Measurements from ENCODE around the gene BTNL3.
"Not testable (repeated sequence)": the region's sequence is repeated elsewhere in the genome, so short reads cannot be mapped to it uniquely, and the experiment has no call there.

The BTNL3 gene

DNA sequence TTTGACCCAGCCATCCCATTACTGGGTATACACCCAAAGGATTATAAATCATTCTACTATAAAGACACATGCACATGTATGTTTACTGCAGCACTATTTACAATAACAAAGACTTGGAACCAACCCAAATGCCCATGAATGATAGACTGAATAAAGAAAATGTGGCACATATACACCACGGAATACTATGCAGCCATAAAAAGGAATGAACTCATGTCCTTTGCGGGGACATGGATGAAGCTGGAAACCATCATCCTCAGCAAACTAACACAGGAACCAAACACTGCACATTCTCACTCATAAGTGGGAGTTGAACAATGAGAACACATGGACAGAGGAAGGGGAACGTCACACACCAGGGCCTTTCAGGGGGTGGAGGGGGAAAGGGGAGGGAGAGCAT lies 28.8 kb downstream of the BTNL3 start:
- H3K9me3 ChIP-seq (ENCODE audit: control insufficient read depth, insufficient read depth, low read length); H3K27me3 ChIP-seq (ENCODE audit: control insufficient read depth, insufficient read depth, low read length); H3K4me3 ChIP-seq (ENCODE audit: low read length); H3K36me3 ChIP-seq (ENCODE audit: control insufficient read depth, insufficient read depth, low read length); H3K27ac ChIP-seq (ENCODE audit: low read length); DNase-seq (ENCODE audit: low read depth, low spot score); H3K4me1 ChIP-seq (ENCODE audit: control insufficient read depth, insufficient read depth, low read length): not testable (repeated sequence)
- no CpG with 5 or more reads among the region's 3 CpGs for WGBS (ENCODE audit: insufficient coverage, insufficient read length)

DNA sequence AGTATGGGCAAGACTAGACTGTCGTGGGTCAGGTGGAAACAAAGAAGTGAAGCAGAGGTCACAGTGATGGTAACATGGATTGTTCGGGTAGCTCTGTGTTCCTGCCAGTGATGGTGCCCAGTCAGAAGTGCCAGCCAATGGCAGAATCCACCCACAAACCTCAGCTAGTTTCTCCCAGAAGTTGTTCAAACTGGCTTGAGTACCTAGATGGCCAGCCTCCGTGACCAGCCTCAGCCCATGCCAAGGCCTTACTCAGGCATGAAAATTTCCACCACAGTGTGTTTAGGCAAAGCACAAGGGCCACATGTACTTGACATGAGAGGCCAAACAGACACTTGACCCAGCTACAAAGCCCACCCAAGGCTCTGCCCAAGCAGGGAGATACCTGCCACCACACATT lies 32.0 kb downstream of the BTNL3 start:
- Histone ChIP-seq H3K4me3 (ENCODE audit: low read length) (no peak overlapping the region), H3K36me3 (ENCODE audit: control insufficient read depth, insufficient read depth, low read length) (no peaks in the 10 kb centered on the region), H3K4me1 (ENCODE audit: control insufficient read depth, insufficient read depth, low read length) (no peaks in the 10 kb centered on the region), H3K27me3 (ENCODE audit: control insufficient read depth, insufficient read depth, low read length) (no peaks in the 10 kb centered on the region), H3K27ac (ENCODE audit: low read length) (no peak overlapping the region), H3K9me3 (ENCODE audit: control insufficient read depth, insufficient read depth, low read length) (no peaks in the 10 kb centered on the region)
- DNase-seq (ENCODE audit: low read depth, low spot score): no peak
- WGBS (ENCODE audit: insufficient coverage, insufficient read length): no CpG with 5 or more reads among the region's 3 CpGs

DNA sequence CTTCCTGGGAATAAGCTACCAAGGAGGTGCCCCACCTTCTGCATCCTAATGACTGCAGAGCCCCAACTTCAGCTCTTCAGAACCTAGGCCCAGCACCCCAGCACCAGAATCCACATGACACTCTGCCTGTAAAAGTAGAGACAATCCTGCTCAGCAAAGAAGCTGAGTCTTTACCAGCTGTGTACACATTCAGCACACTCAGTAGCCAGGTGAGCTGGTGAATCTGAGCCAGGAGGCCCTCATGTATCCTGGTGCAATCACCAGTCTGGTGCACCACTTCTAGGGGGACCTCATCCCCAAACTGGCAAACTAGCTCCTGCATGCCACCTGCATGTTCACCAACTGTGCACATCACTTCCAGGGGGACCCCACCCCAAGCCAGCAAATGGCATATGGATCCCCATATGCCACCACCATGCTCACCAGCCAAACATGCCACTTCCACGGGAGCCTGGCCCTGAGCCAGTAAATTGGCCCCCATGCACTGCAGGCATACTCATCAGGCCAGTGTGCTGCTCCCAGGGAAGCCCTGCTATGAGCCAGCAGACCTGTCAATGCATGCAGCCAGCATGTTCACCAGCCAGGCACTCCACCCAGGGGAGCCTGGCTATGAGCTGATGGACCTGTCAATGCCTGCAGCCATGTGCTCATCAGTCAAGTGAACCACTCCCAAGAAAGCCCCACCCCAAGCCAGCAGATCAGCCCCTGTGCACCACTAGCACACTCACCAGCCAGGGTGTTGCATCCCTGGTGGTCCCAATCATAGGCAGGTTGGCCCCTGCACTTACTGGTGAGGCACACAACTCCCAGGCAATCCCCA lies 35.8 kb downstream of the BTNL3 start:
- WGBS (ENCODE audit: insufficient coverage, insufficient read length): no CpG with 5 or more reads among the region's 1 CpG
- Histone ChIP-seq H3K9me3 (ENCODE audit: control insufficient read depth, insufficient read depth, low read length) (no peaks in the 10 kb centered on the region), H3K27ac (ENCODE audit: low read length) (no peak overlapping the region), H3K27me3 (ENCODE audit: control insufficient read depth, insufficient read depth, low read length) (no peaks in the 10 kb centered on the region), H3K4me1 (ENCODE audit: control insufficient read depth, insufficient read depth, low read length) (no peaks in the 10 kb centered on the region), H3K4me3 (ENCODE audit: low read length) (no peak overlapping the region), H3K36me3 (ENCODE audit: control insufficient read depth, insufficient read depth, low read length) (no peaks in the 10 kb centered on the region)
- no peak for DNase-seq (ENCODE audit: low read depth, low spot score)

DNA sequence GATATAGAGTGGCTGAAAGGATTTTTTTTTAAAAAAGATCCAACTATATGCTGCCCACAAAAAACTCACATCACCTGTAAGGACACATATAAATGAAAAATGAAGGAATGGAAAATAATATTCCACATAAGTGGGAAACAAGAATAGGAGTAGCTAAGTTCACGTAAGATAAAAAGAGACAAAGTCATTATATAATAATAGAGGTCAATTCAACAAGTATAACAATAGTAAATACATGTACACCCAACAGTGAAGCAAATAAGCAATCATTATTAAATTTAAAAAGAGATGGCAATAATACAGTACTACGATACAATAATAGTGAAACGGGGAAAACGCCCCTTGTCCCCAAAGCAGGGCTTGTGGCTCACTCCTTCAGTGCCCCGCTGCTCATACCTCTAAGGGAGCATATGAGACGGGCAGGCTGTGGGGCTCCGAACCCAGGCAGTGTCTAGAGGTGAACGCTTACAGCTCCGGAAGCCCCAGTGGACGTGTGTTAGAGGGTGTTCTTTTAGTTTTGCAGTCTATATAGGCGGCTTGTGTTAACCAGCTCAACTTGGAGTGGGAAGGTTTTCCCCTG lies 38.9 kb downstream of the BTNL3 start:
- Histone ChIP-seq H3K27me3 (ENCODE audit: control insufficient read depth, insufficient read depth, low read length) (no peaks in the 10 kb centered on the region), H3K27ac (ENCODE audit: low read length) (no peak overlapping the region), H3K4me3 (ENCODE audit: low read length) (peak overlapping the region; percentile 23; the same call in 1 of the 2 replicates), H3K36me3 (ENCODE audit: control insufficient read depth, insufficient read depth, low read length) (no peaks in the 10 kb centered on the region), H3K9me3 (ENCODE audit: control insufficient read depth, insufficient read depth, low read length) (no peaks in the 10 kb centered on the region), H3K4me1 (ENCODE audit: control insufficient read depth, insufficient read depth, low read length) (no peaks in the 10 kb centered on the region)
- WGBS (ENCODE audit: insufficient coverage, insufficient read length): no CpG with 5 or more reads among the region's 11 CpGs
- no peak for DNase-seq (ENCODE audit: low read depth, low spot score)

DNA sequence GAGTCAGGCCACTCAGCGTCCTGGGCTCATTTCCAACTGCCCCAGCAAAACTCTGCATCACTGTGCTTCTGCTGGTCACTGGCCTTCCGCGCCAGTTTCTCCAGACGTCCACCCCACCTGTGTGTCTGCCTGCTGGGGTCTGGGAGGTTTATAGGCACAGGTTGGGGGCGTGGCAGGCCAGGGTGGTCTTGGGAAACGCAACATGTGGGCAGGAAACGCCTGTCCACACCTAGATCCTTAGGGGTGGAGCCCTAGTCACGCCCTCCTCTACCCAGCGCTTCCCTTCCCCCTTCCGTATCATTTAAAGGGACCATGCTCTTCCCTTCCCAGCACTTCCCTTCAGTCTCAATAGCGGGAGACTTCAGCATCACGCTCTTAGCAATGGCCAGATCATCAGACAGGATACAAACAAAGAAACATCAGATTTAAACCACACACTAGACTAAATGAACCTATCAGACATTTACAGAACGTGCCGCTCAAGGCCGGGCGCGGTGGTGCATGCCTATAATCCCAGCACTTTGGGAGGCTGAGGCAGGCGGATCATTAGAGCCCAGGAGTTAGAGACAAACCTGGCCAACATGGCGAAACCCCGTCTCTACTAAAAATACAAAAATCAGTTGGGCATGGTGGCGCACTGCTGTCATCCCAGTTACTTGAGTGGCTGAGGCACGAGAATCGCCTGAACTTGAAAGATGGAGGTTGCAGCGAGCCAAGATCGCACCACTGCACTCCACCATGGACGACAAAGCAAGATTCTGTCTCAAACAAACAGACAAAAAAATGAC lies 39.6 kb downstream of the BTNL3 start:
- H3K36me3 ChIP-seq (ENCODE audit: control insufficient read depth, insufficient read depth, low read length): no peaks in the 10 kb centered on the region
- H3K27ac ChIP-seq (ENCODE audit: low read length): no peak overlapping the region
- peak; percentile 72 for DNase-seq (ENCODE audit: low read depth, low spot score)
- no peaks in the 10 kb centered on the region for H3K27me3 ChIP-seq (ENCODE audit: control insufficient read depth, insufficient read depth, low read length)
- peak overlapping the region; percentile 23; the same call in 1 of the 2 replicates for H3K4me3 ChIP-seq (ENCODE audit: low read length)
- no peaks in the 10 kb centered on the region for H3K4me1 ChIP-seq (ENCODE audit: control insufficient read depth, insufficient read depth, low read length)
- H3K9me3 ChIP-seq (ENCODE audit: control insufficient read depth, insufficient read depth, low read length): no peaks in the 10 kb centered on the region
- WGBS (ENCODE audit: insufficient coverage, insufficient read length): no CpG with 5 or more reads among the region's 26 CpGs

DNA sequence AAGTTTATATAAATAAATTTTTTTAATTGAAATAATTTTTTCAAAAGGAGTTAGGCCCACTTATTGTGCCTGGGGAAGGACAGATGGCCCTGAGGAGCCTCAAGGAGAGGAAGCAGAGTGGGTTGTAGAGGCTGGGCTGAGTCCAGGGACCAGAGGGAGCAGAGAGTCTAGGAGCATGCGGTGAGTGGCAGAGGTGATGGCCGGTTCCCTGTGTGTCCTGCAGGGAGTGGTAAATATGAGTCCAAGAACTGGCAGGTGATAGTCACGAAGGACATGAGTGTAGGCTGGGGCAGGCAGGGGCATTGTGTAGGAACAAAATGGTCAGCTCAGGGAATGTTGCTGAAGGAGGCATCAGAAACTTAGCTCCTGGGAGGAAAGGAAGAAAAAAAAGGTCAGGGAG lies 43.1 kb downstream of the BTNL3 start:
- H3K27me3 ChIP-seq (ENCODE audit: control insufficient read depth, insufficient read depth, low read length): no peaks in the 10 kb centered on the region
- no peak overlapping the region for H3K4me3 ChIP-seq (ENCODE audit: low read length)
- no peak overlapping the region for H3K27ac ChIP-seq (ENCODE audit: low read length)
- no CpG with 5 or more reads among the region's 3 CpGs for WGBS (ENCODE audit: insufficient coverage, insufficient read length)
- no peaks in the 10 kb centered on the region for H3K9me3 ChIP-seq (ENCODE audit: control insufficient read depth, insufficient read depth, low read length)
- no peak for DNase-seq (ENCODE audit: low read depth, low spot score)
- H3K36me3 ChIP-seq (ENCODE audit: control insufficient read depth, insufficient read depth, low read length): no peaks in the 10 kb centered on the region
- peaks cover 7% of the 10 kb centered on the region; the same call in 1 of the 2 replicates for H3K4me1 ChIP-seq (ENCODE audit: control insufficient read depth, insufficient read depth, low read length)

DNA sequence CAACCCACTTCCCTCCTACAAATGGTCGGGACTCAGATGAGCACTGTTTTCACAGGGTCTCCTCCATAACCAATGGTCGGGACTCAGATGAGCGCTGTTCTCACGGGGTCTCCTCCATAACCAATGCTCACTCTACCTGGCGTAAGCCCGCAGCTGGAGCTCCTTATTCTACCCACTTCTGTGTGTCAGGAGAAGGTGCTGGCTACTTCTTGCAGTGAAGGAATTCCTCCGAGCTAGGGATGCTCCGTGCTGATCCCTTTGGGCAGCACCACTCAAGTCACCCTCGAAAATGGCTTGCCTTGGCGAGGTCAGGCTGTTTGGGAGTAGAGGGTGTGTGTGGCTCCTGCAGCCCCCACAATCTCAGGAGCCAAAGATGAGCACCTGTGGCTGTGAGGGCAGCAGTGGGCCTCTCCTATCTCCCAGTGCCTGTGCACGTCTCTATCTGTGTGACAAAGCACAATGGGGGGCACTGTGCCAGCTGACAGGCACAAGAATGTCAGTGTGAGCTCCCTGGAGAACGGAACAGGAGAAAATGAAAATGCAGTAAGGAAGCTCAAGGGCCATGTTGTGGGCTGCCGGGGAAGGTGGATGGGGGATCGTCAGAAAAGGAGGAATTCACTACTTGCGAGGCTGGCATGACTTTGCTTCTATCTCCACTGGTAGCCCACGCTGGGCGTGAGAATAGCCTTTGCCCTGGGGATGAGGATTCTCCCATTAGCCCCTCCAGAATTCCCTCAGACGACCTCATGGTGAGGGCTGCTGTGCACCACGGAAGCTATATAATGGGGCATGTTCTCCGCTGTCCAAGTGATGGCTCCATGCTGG lies 47.6 kb downstream of the BTNL3 start:
- Histone ChIP-seq H3K36me3 (ENCODE audit: control insufficient read depth, insufficient read depth, low read length) (no peaks in the 10 kb centered on the region), H3K9me3 (ENCODE audit: control insufficient read depth, insufficient read depth, low read length) (no peaks in the 10 kb centered on the region)
- no CpG with 5 or more reads among the region's 20 CpGs for WGBS (ENCODE audit: insufficient coverage, insufficient read length)

DNA sequence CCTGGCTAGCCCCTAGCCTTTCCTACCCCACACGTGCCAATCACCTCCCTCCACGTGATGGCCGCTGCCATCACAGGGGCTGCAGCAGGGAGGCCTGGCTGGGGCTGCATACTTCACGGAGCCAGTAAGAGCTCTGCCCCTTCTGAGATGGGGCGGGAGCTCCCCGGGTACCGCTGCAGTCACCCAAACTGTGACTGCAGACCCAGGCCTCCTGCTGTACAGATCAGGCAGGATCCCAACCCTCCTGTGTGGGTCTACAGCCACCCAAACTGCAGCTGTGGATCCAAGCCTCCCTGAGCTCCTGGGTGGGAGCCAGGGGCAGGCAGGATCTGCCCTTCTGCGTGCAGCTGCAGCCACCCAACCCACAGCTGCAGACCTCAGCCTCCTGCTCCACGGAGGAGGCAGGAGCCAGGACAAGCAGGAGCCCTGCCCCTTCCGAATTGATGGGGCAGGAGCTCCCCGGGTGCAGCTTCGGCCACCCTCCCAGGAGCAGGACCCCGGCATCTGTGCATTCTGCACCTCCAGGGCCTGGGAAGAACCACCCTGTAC lies 48.2 kb downstream of the BTNL3 start:
- no peak for DNase-seq (ENCODE audit: low read depth, low spot score)
- H3K27me3 ChIP-seq (ENCODE audit: control insufficient read depth, insufficient read depth, low read length): no peaks in the 10 kb centered on the region
- no peaks in the 10 kb centered on the region for H3K36me3 ChIP-seq (ENCODE audit: control insufficient read depth, insufficient read depth, low read length)
- no peak overlapping the region for H3K27ac ChIP-seq (ENCODE audit: low read length)
- H3K4me3 ChIP-seq (ENCODE audit: low read length): no peak overlapping the region
- peaks cover 8% of the 10 kb centered on the region for H3K4me1 ChIP-seq (ENCODE audit: control insufficient read depth, insufficient read depth, low read length)
- WGBS (ENCODE audit: insufficient coverage, insufficient read length): no CpG with 5 or more reads among the region's 13 CpGs
- no peaks in the 10 kb centered on the region for H3K9me3 ChIP-seq (ENCODE audit: control insufficient read depth, insufficient read depth, low read length)

More for the DNA sequence above, 47.6 kb downstream of the BTNL3 start:
- Histone ChIP-seq H3K4me3 (ENCODE audit: low read length) (no peak overlapping the region), H3K27me3 (ENCODE audit: control insufficient read depth, insufficient read depth, low read length) (no peaks in the 10 kb centered on the region), H3K4me1 (ENCODE audit: control insufficient read depth, insufficient read depth, low read length) (peaks cover 8% of the 10 kb centered on the region), H3K27ac (ENCODE audit: low read length) (no peak overlapping the region)
- DNase-seq (ENCODE audit: low read depth, low spot score): no peak

DNA sequence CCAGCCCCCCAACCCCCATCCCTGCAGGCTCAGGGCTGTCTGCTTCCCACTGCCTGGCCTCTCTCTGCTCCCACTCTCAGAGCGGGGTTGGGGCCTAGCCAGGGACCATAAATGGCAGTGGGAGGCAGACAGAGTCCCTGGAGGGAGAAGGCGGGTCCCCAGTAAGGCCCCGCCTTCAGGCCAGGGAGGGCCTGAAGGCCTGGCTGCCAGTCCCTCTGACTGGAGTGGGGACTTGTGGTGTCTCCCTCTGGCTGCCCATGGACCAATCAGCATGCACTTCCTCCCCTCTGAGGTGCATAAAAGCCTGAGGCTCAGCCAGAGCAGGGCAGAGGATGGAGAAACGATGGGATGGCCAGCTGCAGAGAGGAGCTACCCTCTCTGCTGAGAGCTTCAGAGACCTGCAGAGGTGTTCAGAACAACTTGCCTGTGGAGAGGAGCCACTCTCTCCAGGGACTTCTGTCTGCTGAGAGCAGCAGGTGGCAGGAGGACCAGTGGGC lies 48.8 kb downstream of the BTNL3 start:
- Histone ChIP-seq H3K27me3 (ENCODE audit: control insufficient read depth, insufficient read depth, low read length) (no peaks in the 10 kb centered on the region), H3K9me3 (ENCODE audit: control insufficient read depth, insufficient read depth, low read length) (no peaks in the 10 kb centered on the region), H3K27ac (ENCODE audit: low read length) (no peak overlapping the region), H3K4me3 (ENCODE audit: low read length) (no peak overlapping the region), H3K36me3 (ENCODE audit: control insufficient read depth, insufficient read depth, low read length) (no peaks in the 10 kb centered on the region), H3K4me1 (ENCODE audit: control insufficient read depth, insufficient read depth, low read length) (peaks cover 8% of the 10 kb centered on the region)
- no CpG with 5 or more reads among the region's 4 CpGs for WGBS (ENCODE audit: insufficient coverage, insufficient read length)
- DNase-seq (ENCODE audit: low read depth, low spot score): no peak
